ENCODE measurements around the gene PNMA1. TPM values are rescaled to one million over a fixed set of nuclear protein-coding genes. Genes with fewer than 3 reads are reported as not detected.

Gene PNMA1
- total RNA-seq, 1 experiment from 2014 or later: 20.4 TPM

GRCh38 chr14:73666583-73666982 is 47.6 kb downstream of the PNMA1 start:
- DNase-seq (ENCODE audit: low read depth): no peak

GRCh38 chr14:73665130-73665529 is 49.1 kb downstream of the PNMA1 start:
- DNase-seq (ENCODE audit: low read depth): no peak

- DNase-seq (ENCODE audit: low read depth): no peak
Measured at GRCh38 chr14:73663548-73664212, 50.5 kb downstream of the PNMA1 start.

GRCh38 chr14:73662487-73662943 is 51.7 kb downstream of the PNMA1 start:
- peak; percentile 93 for DNase-seq (ENCODE audit: low read depth)

GRCh38 chr14:73661872-73662271 is 52.3 kb downstream of the PNMA1 start:
- DNase-seq (ENCODE audit: low read depth): no peak

Other genes with a start within 250 kb of the PNMA1 start
- gene RIOX1, start 223.5 kb downstream of the PNMA1 start, total RNA-seq (2014; rRNA removed; shearing (Covaris generic)): 7.7 and 9.3 TPM in 2 replicates
- 4.3 and 5.3 TPM in 2 replicates for gene ACOT1, start 177.2 kb downstream of the PNMA1 start, total RNA-seq (2014; rRNA removed; shearing (Covaris generic))
- gene HEATR4, start 155.4 kb downstream of the PNMA1 start, total RNA-seq (2014; rRNA removed; shearing (Covaris generic)): not detected in 2 replicates
- 29.9 and 31.9 TPM in 2 replicates for gene ACOT2, start 145.2 kb downstream of the PNMA1 start, total RNA-seq (2014; rRNA removed; shearing (Covaris generic))
- gene ACOT4, start 122.5 kb downstream of the PNMA1 start, total RNA-seq (2014; rRNA removed; shearing (Covaris generic)): 3.0 and 3.6 TPM in 2 replicates
- gene ACOT6, start 101.9 kb downstream of the PNMA1 start, total RNA-seq (2014; rRNA removed; shearing (Covaris generic)): not detected in 2 replicates
- 3.8 and 12.3 TPM in 2 replicates for gene DNAL1, start 69.4 kb downstream of the PNMA1 start, total RNA-seq (2014; rRNA removed; shearing (Covaris generic))
- gene PTGR2, start 137.4 kb upstream of the PNMA1 start, total RNA-seq (2014; rRNA removed; shearing (Covaris generic)): 4.9 and 5.1 TPM in 2 replicates
- gene ZNF410, start 172.5 kb upstream of the PNMA1 start, total RNA-seq (2014; rRNA removed; shearing (Covaris generic)): 64.9 and 67.9 TPM in 2 replicates
- gene FAM161B, start 235.7 kb upstream of the PNMA1 start, total RNA-seq (2014; rRNA removed; shearing (Covaris generic)): 1.8 and 2.1 TPM in 2 replicates
- gene COQ6, start 235.9 kb upstream of the PNMA1 start, total RNA-seq (2014; rRNA removed; shearing (Covaris generic)): 24.4 and 42.7 TPM in 2 replicates

Measured in RPMI7951 (cell line).